Measurements from ENCODE around the gene KLHL11. TPM values are rescaled to one million over a fixed set of nuclear protein-coding genes. Genes with fewer than 3 reads are reported as not detected.
"Not testable (repeated sequence)": the region's sequence is repeated elsewhere in the genome, so short reads cannot be mapped to it uniquely, and the experiment has no call there.

The KLHL11 gene
- total RNA-seq, 1 donor from 2014 or later = 13.8 TPM

- no peak for TF ChIP-seq CTCF (conservative IDR thresholded peaks at IDR 0.05; ENCODE audit: low read depth, low read length)
- peak overlapping the region; percentile 93 for H3K4me3 ChIP-seq (ENCODE audit: low read depth, low read length)
- DNase-seq (ENCODE audit: low read depth) = no peak
Observed at GRCh38 chr17:41863074-41863848, 2.0 kb downstream of the KLHL11 start.

- DNase-seq (ENCODE audit: low read depth) = no peak
- no peak for TF ChIP-seq CTCF (conservative IDR thresholded peaks at IDR 0.05; ENCODE audit: low read depth, low read length)
- H3K4me3 ChIP-seq (ENCODE audit: low read depth, low read length) = no peak overlapping the region
Observed at GRCh38 chr17:41860254-41860931, 4.8 kb downstream of the KLHL11 start.

GRCh38 chr17:41851382-41851781, 13.8 kb downstream of the KLHL11 start:
- H3K4me3 ChIP-seq (ENCODE audit: low read depth, low read length); DNase-seq (ENCODE audit: low read depth): not testable (repeated sequence)

GRCh38 chr17:41849251-41849990, 15.8 kb downstream of the KLHL11 start:
- no peak for DNase-seq (ENCODE audit: low read depth)
- TF ChIP-seq CTCF (conservative IDR thresholded peaks at IDR 0.05; ENCODE audit: low read depth, low read length) = no peak
- no peak overlapping the region for H3K4me3 ChIP-seq (ENCODE audit: low read depth, low read length)

- no peak for DNase-seq (ENCODE audit: low read depth)
- no peak for TF ChIP-seq CTCF (conservative IDR thresholded peaks at IDR 0.05; ENCODE audit: low read depth, low read length)
- no peak overlapping the region for H3K4me3 ChIP-seq (ENCODE audit: low read depth, low read length)
Observed at GRCh38 chr17:41848788-41849187, 16.4 kb downstream of the KLHL11 start.

GRCh38 chr17:41844971-41845370, 20.3 kb downstream of the KLHL11 start:
- H3K4me3 ChIP-seq (ENCODE audit: low read depth, low read length) = no peak overlapping the region
- TF ChIP-seq CTCF (conservative IDR thresholded peaks at IDR 0.05; ENCODE audit: low read depth, low read length) = no peak
- DNase-seq (ENCODE audit: low read depth) = no peak

GRCh38 chr17:41840781-41841180, 24.4 kb downstream of the KLHL11 start:
- not testable (repeated sequence) for DNase-seq (ENCODE audit: low read depth); H3K4me3 ChIP-seq (ENCODE audit: low read depth, low read length)

GRCh38 chr17:41839448-41839847, 25.8 kb downstream of the KLHL11 start:
- not testable (repeated sequence) for DNase-seq (ENCODE audit: low read depth); H3K4me3 ChIP-seq (ENCODE audit: low read depth, low read length)

All from epithelial cell of proximal tubule (primary cell).